Measurements from ENCODE around the gene ASMTL.
"Not testable (repeated sequence)": the region's sequence is repeated elsewhere in the genome, so short reads cannot be mapped to it uniquely, and the experiment has no call there.

Gene ASMTL

GRCh38 chrX:1481636-1482529, 29.2 kb upstream of the ASMTL start:
- in situ Hi-C loops (cut with HindIII; ENCODE audit: low sequenced_read_pairs): no loop called here

- in situ Hi-C loops (cut with HindIII; ENCODE audit: low sequenced_read_pairs): no loop called here
These were observed 27.5 kb upstream of the ASMTL start for GRCh38 chrX:1480082-1480785.

- in situ Hi-C loops (cut with HindIII; ENCODE audit: low sequenced_read_pairs): loop anchor here (5.0 kb wide), 1 partner anchor 114 kb away; the partner anchor contains the start of gene AKAP17A
These were observed 25.2 kb upstream of the ASMTL start for GRCh38 chrX:1477801-1478458.

GRCh38 chrX:1477229-1477628, 24.5 kb upstream of the ASMTL start:
- in situ Hi-C loops (cut with HindIII; ENCODE audit: low sequenced_read_pairs): loop anchor here (5.0 kb wide), 1 partner anchor 115 kb away; the partner anchor contains the start of gene AKAP17A

- in situ Hi-C loops (cut with HindIII; ENCODE audit: low sequenced_read_pairs): loop anchor here (5.0 kb wide), 1 partner anchor 116 kb away; the partner anchor contains the start of gene AKAP17A
These were observed 24.0 kb upstream of the ASMTL start for GRCh38 chrX:1476682-1477081.

- in situ Hi-C loops (cut with HindIII; ENCODE audit: low sequenced_read_pairs): loop anchor here (5.0 kb wide), 1 partner anchor 116 kb away; the partner anchor contains the start of gene AKAP17A
These were observed 23.2 kb upstream of the ASMTL start for GRCh38 chrX:1475881-1476280.

GRCh38 chrX:1475481-1475880, 22.8 kb upstream of the ASMTL start:
- in situ Hi-C loops (cut with HindIII; ENCODE audit: low sequenced_read_pairs): loop anchor here (5.0 kb wide), 1 partner anchor 117 kb away; the partner anchor contains the start of gene AKAP17A

- in situ Hi-C loops (cut with HindIII; ENCODE audit: low sequenced_read_pairs): not testable (repeated sequence)
These were observed 21.9 kb upstream of the ASMTL start for GRCh38 chrX:1474593-1474992.

- in situ Hi-C loops (cut with HindIII; ENCODE audit: low sequenced_read_pairs): no loop called here
These were observed 20.3 kb upstream of the ASMTL start for GRCh38 chrX:1472975-1473374.

- in situ Hi-C loops (cut with HindIII; ENCODE audit: low sequenced_read_pairs): no loop called here
These were observed 15.6 kb upstream of the ASMTL start for GRCh38 chrX:1468250-1468772.

GRCh38 chrX:1466971-1467561, 14.4 kb upstream of the ASMTL start:
- in situ Hi-C loops (cut with HindIII; ENCODE audit: low sequenced_read_pairs): no loop called here

- in situ Hi-C loops (cut with HindIII; ENCODE audit: low sequenced_read_pairs): no loop called here
These were observed 13.5 kb upstream of the ASMTL start for GRCh38 chrX:1466232-1466661.

- in situ Hi-C loops (cut with HindIII; ENCODE audit: low sequenced_read_pairs): no loop called here
These were observed 12.8 kb upstream of the ASMTL start for GRCh38 chrX:1465286-1466231.

- in situ Hi-C loops (cut with HindIII; ENCODE audit: low sequenced_read_pairs): no loop called here
These were observed 12.2 kb upstream of the ASMTL start for GRCh38 chrX:1464971-1465285.

- in situ Hi-C loops (cut with HindIII; ENCODE audit: low sequenced_read_pairs): no loop called here
These were observed 11.6 kb upstream of the ASMTL start for GRCh38 chrX:1464041-1464970.

GRCh38 chrX:1463581-1463980, 10.9 kb upstream of the ASMTL start:
- in situ Hi-C loops (cut with HindIII; ENCODE audit: low sequenced_read_pairs): no loop called here

GRCh38 chrX:1462596-1463251, 10.0 kb upstream of the ASMTL start:
- in situ Hi-C loops (cut with HindIII; ENCODE audit: low sequenced_read_pairs): no loop called here

- in situ Hi-C loops (cut with HindIII; ENCODE audit: low sequenced_read_pairs): no loop called here
These were observed 9.4 kb upstream of the ASMTL start for GRCh38 chrX:1462110-1462509.
